K562 (cell line): ENCODE measurements around the gene LCP2. TPM values are rescaled to one million over a fixed set of nuclear protein-coding genes. Genes with fewer than 3 reads are reported as not detected.

Source experiments
- ATF6 ChIP-seq: sonication (generic); formaldehyde crosslinking; IDR thresholded peaks from 2 replicates; pipeline ENCODE4 v1.4.0; 2020; ENCODE audit warnings: mild to moderate bottlenecking, missing genetic modification reagents
- CBFA2T3 ChIP-seq: fragments of 450-650 bp; IDR thresholded peaks from 2 replicates; pipeline ENCODE4 v1.6.1; 2017
- CLOCK ChIP-seq: fragments of 250-450 bp; sonication (Bioruptor Pico); IDR thresholded peaks from 2 replicates; pipeline ENCODE4 v1.4.0; 2020; ENCODE audit warnings: mild to moderate bottlenecking, moderate library complexity, borderline replicate concordance
- ETS2 ChIP-seq: IDR thresholded peaks from 2 replicates; pipeline ENCODE4 v1.6.1; 2016; ENCODE audit warnings: borderline replicate concordance, missing genetic modification characterization, mild to moderate bottlenecking, moderate library complexity, missing compliant biosample characterization; ENCODE audit not compliant: poor library complexity, severe bottlenecking
- FIP1L1 ChIP-seq: fragments of 200-400 bp; formaldehyde crosslinking; IDR thresholded peaks from 2 replicates; pipeline ENCODE4 v1.6.1; 2018; ENCODE audit warnings: mild to moderate bottlenecking, low read depth, low read length; ENCODE audit not compliant: poor library complexity, severe bottlenecking
- FOXJ2 ChIP-seq: fragments of 200-800 bp; sonication (Bioruptor generic); IDR thresholded peaks from 2 replicates; pipeline ENCODE4 v1.6.1; 2016; ENCODE audit warnings: missing genetic modification characterization, missing compliant biosample characterization
- MITF ChIP-seq: IDR thresholded peaks from 2 replicates; pipeline ENCODE4 v1.6.1; 2014; ENCODE audit warnings: antibody characterized with exemption
- MTA2 ChIP-seq: fragments of 450-650 bp; IDR thresholded peaks from 2 replicates; pipeline ENCODE4 v1.6.1; 2016; ENCODE audit warnings: low read depth
- PML ChIP-seq: IDR thresholded peaks from 2 replicates; pipeline ENCODE4 v1.6.1; 2012; ENCODE audit warnings: low read length, inconsistent platforms
- PRPF4 ChIP-seq: fragments of 200-400 bp; formaldehyde crosslinking; IDR thresholded peaks from one replicate; pipeline ENCODE4 v1.6.1; 2017; ENCODE audit warnings: low read length, low read depth, mild to moderate bottlenecking; ENCODE audit not compliant: insufficient read depth, poor library complexity, severe bottlenecking
- TBL1XR1 ChIP-seq, 2 experiments: IDR thresholded peaks; 2 replicates each; pipeline ENCODE4 v1.6.1; 2012; ENCODE audit warnings: improper control_type of control experiment in 2 of 2, low read length in 2 of 2, mild to moderate bottlenecking in 1 of 2
- TOE1 ChIP-seq, 2 experiments: fragments of 450-650 bp in 1 of 2; sonication (generic) in 1 of 2; formaldehyde crosslinking in 1 of 2; IDR thresholded peaks; 2 replicates each; pipeline versions ENCODE4 v1.7.1 to v1.8.0; 2016 to 2022; ENCODE audit warnings: borderline replicate concordance in 2 of 2, mild to moderate bottlenecking in 2 of 2, antibody characterized with exemption in 1 of 2, inconsistent platforms in 1 of 2, low read depth in 1 of 2, missing genetic modification reagents in 1 of 2, moderate library complexity in 1 of 2
- ZBTB49 ChIP-seq: sonication (generic); formaldehyde crosslinking; IDR thresholded peaks from 2 replicates; pipeline ENCODE4 v1.8.0; 2022; ENCODE audit warnings: missing genetic modification reagents, mild to moderate bottlenecking, borderline replicate concordance
- ZNF134 ChIP-seq: fragments of 250-450 bp; sonication (Bioruptor Pico); conservative IDR thresholded peaks from 2 replicates; pipeline ENCODE4 v1.4.0; 2020
- ZNF384 ChIP-seq: IDR thresholded peaks from 2 replicates; pipeline ENCODE4 v1.6.1; 2012; ENCODE audit warnings: low read depth, low read length, improper control_type of control experiment
- ZNF584 ChIP-seq: fragments of 200-800 bp; sonication (Bioruptor generic); IDR thresholded peaks from 2 replicates; pipeline ENCODE4 v1.6.1; 2016; ENCODE audit warnings: low read depth, mild to moderate bottlenecking, missing genetic modification characterization, missing compliant biosample characterization
- ZNF780A ChIP-seq: fragments of 250-450 bp; sonication (Bioruptor Pico); IDR thresholded peaks from 2 replicates; pipeline ENCODE4 v1.5.0; 2021; ENCODE audit warnings: mild to moderate bottlenecking
- polyA plus RNA-seq, 8 experiments: library from polyadenylated mRNA; depleted of rRNA in 4 of 8; stranded (reverse) in 5 of 8; unstranded in 3 of 8; fragments of >200 nt; fragmentation: Nextera tagmentation in 2 of 8; fragmentation: Illumina TruSeq in 1 of 8; extraction: Ambion mirVana in 2 of 8; extraction: Trizol in 1 of 8; gene quantifications; 2 replicates each; pipeline versions ENCODE4 v1.2.1 to v1.2.3, GENCODE V29; 2011 to 2014; ENCODE audit warnings: inconsistent platforms in 1 of 8, missing spikeins in 1 of 8
- total RNA-seq, 7 experiments: library from RNA; depleted of rRNA in 6 of 7; stranded (reverse); fragments of >200 nt in 6 of 7; fragmentation: Illumina TruSeq in 2 of 7; extraction: Trizol in 2 of 7; gene quantifications; 2 replicates each; pipeline versions ENCODE4 v1.2.1 to v1.2.3, GENCODE V29; 2011 to 2021; ENCODE audit warnings: low replicate concordance in 1 of 7

Gene LCP2
- total and polyA plus RNA-seq, 9 of the 15 experiments (the other 6 are each of a cell fraction or from before 2014, with no cell fraction given): 4.0 to 31.3 (median 14.6) TPM

- TF ChIP-seq CLOCK (no peak), ZNF584 (CRISPR knock-in tag) (no peak), TOE1 (IDR thresholded peaks at IDR 0.05; ENCODE audit: borderline replicate concordance) (no peak), TOE1 (CRISPR knock-in tag; IDR thresholded peaks at IDR 0.05; ENCODE audit: borderline replicate concordance, low read depth) (no peak), ZNF134 (CRISPR knock-in tag) (peak; percentile 62; the same call in 1 of the 2 replicates), ETS2 (tag) (no peak), ZNF780A (CRISPR knock-in tag) (no peak), TBL1XR1 (IDR thresholded peaks at IDR 0.05; ENCODE audit: low read length in 2 of 2) (0 out of 4 replicates have a peak, but pooled peaks of 1 of the 2 experiments have one; percentile 22), ZNF384 (peak; percentile 68), PML (peak; percentile 67; the same call in 1 of the 2 replicates), PRPF4 (no peak), ATF6 (CRISPR knock-in tag) (no peak), FIP1L1 (no peak), FOXJ2 (tag) (no peak), CBFA2T3 (peak; percentile 92), MITF (no peak), ZBTB49 (CRISPR knock-in tag) (no peak), MTA2 (peak; percentile 84)
These were observed 49.2 kb downstream of the LCP2 start (continued) for GRCh38 chr5:170248172-170248930.
